HepG2 (cell line): ENCODE data around the gene SLC44A4.

Experiments
- ATF3 ChIP-seq: sonication (generic); formaldehyde crosslinking; IDR thresholded peaks from 2 replicates; pipeline ENCODE4 v1.4.0; 2020; ENCODE audit warnings: missing genetic modification reagents
- EP300 ChIP-seq, 3 experiments: sonication (generic) in 1 of 3; formaldehyde crosslinking in 1 of 3; IDR thresholded peaks; 2 replicates each; pipeline versions ENCODE4 v1.5.1 to v1.6.1; 2011 to 2020; ENCODE audit warnings: low read depth in 2 of 3, low read length in 2 of 3, borderline replicate concordance in 1 of 3, improper control_type of control experiment in 1 of 3, mild to moderate bottlenecking in 1 of 3, missing genetic modification reagents in 1 of 3, moderate library complexity in 1 of 3
- EZH2 ChIP-seq: conservative IDR thresholded peaks from 2 replicates; pipeline ENCODE4 v1.6.1; 2012; ENCODE audit warnings: mild to moderate bottlenecking, low read depth, low read length, moderate library complexity
- MEIS2 ChIP-seq: sonication (generic); formaldehyde crosslinking; IDR thresholded peaks from 2 replicates; pipeline ENCODE4 v1.9.0; 2021; ENCODE audit warnings: mild to moderate bottlenecking, missing genetic modification reagents
- SMC3 ChIP-seq: IDR thresholded peaks from 2 replicates; pipeline ENCODE4 v1.6.1; 2011; ENCODE audit warnings: low read length, improper control_type of control experiment
- SP2 ChIP-seq: sonication (generic); formaldehyde crosslinking; IDR thresholded peaks from 2 replicates; pipeline ENCODE4 v1.5.1; 2020; ENCODE audit warnings: mild to moderate bottlenecking, missing genetic modification reagents
- THAP8 ChIP-seq: sonication (generic); formaldehyde crosslinking; IDR thresholded peaks from 2 replicates; pipeline ENCODE4 v1.5.1; 2020; ENCODE audit warnings: missing genetic modification reagents, mild to moderate bottlenecking, borderline replicate concordance
- ZFX ChIP-seq: sonication (generic); formaldehyde crosslinking; IDR thresholded peaks from 2 replicates; pipeline ENCODE4 v1.4.0; 2020; ENCODE audit warnings: mild to moderate bottlenecking, low read depth, missing genetic modification reagents, moderate library complexity
- ZNF563 ChIP-seq: sonication (generic); formaldehyde crosslinking; IDR thresholded peaks from 2 replicates; pipeline ENCODE4 v1.8.0; 2022; ENCODE audit warnings: mild to moderate bottlenecking, moderate library complexity, missing genetic modification reagents
- ZNF570 ChIP-seq: sonication (generic); formaldehyde crosslinking; IDR thresholded peaks from 2 replicates; pipeline ENCODE4 v1.4.0; 2020; ENCODE audit warnings: mild to moderate bottlenecking, missing genetic modification reagents, borderline replicate concordance

GRCh38 chr6:31915756-31916155 is 37.0 kb upstream of the SLC44A4 start:
- TF ChIP-seq ATF3: no peak
- TF ChIP-seq EP300 (IDR thresholded peaks at IDR 0.05; ENCODE audit: low read depth in 2 of 2, low read length in 2 of 2): no peak
- TF ChIP-seq EP300 (CRISPR knock-in tag; IDR thresholded peaks at IDR 0.05; ENCODE audit: borderline replicate concordance): no peak
- no peak for TF ChIP-seq ZNF570 (CRISPR knock-in tag)
- TF ChIP-seq ZFX: no peak
- TF ChIP-seq SP2 (CRISPR knock-in tag): no peak
- no peak for TF ChIP-seq THAP8 (CRISPR knock-in tag)
- no peak for TF ChIP-seq ZNF563 (CRISPR knock-in tag)
- TF ChIP-seq SMC3: no peak
- no peak for TF ChIP-seq EZH2
- TF ChIP-seq MEIS2 (CRISPR knock-in tag): no peak
